H54 (cell line): ENCODE data around the gene SDSL.

Experiments used
- DNase-seq: peaks from one replicate; pipeline ENCODE4 v3.0.0; 2011; ENCODE audit warnings: low spot score, mixed read lengths; ENCODE audit not compliant: insufficient read length
- FAIRE-seq: peaks from 3 replicates; lab custom pipeline; 2011; peaks lifted over from hg19 to GRCh38; lab: Jason Lieb, UNC
- POLR2A ChIP-seq: IDR thresholded peaks from 2 replicates; pipeline ENCODE4 v1.6.1; 2011; ENCODE audit warnings: low read depth, mild to moderate bottlenecking, low read length

The SDSL gene

GRCh38 chr12:113468365-113469223, 46.4 kb downstream of the SDSL start:
- FAIRE-seq (no peak), DNase-seq (no peak)
- TF ChIP-seq POLR2A = no peak

- no peak for DNase-seq
- TF ChIP-seq POLR2A = no peak
- no peak for FAIRE-seq
Measured at GRCh38 chr12:113469224-113469948, 47.2 kb downstream of the SDSL start.

DNA sequence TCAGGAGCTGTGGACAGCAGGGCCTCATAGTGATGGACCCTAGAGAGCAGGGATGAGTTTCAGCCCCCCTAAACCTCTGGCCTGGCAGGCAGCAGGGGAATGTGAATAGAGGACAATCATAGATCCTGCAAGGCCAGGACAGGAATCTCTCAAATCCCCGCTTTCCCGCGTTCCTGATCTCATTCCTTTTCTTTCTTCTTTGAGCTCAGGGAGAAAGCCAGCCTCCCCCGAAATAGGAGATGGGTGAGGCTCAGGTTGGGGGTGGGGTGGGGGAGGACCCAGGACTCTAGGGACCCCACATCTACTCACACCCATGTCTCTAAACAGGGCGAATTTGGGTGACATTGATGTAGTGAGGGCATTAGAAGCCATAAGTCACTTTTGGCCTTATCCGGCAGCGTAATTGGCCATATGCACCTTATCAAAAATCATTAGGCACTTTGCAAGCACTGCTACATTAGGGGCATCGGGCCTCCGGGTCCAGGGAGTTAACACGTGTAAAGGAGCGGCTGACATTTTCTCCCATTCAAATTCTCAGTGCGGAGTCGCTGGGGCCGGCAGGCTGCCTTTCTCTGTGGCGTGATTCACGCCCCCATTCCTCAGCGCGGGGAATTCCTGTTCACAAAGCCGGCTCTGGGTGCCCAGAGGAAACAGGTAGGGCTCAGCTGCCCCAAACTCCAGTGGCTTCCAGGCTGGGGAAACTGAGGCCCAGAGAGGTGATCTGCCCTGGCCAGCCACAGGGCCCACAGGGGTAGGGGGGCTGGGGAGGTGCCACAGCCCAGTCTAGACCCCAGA, 48.0 kb downstream of the SDSL start:
- TF ChIP-seq POLR2A = no peak
- FAIRE-seq (no peak), DNase-seq (no peak)

- DNase-seq = no peak
- FAIRE-seq = no peak
- TF ChIP-seq POLR2A = no peak
Measured at GRCh38 chr12:113470871-113471618, 48.9 kb downstream of the SDSL start.

DNA sequence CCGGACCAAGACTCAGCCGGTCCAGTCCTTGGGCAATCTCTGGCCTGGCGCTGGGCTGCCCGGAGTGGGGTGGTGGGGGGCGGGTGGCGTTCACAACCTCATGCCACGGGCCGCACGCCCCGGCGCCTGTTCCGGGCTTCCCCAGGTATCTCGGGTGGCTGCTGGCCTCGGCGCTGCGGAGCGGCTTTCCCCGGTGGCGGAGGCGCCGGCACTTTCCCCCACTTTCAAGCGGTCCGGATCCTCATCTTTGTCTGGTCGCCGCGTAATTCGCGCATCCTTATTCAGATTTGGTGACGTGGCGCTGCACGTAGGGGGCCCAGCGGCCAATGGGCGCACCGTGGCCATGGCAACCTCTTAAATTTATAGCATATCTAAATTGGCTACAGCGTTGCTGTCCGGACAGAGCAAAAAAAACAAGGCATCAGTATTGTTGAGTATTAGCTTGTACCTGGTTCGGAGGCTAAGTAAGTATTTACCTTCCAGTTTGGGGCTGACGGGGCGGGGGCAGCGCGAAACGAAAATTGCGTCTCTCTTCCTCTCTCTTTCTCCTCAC, 49.5 kb downstream of the SDSL start, which contains the start of gene LHX5:
Gene LHX5, minus strand, starts transcription at position 253 of the 553 bp plus-strand sequence. CDS start 373 bp downstream, outside the sequence.
- DNase-seq (no peak), FAIRE-seq (no peak)
- TF ChIP-seq POLR2A = no peak

GRCh38 chr12:113472191-113473121, 50.3 kb downstream of the SDSL start:
- no peak for TF ChIP-seq POLR2A
- DNase-seq (no peak), FAIRE-seq (no peak)

- no peak for TF ChIP-seq POLR2A
- FAIRE-seq = no peak
- DNase-seq = no peak
Measured at GRCh38 chr12:113473400-113473799, 51.2 kb downstream of the SDSL start.

GRCh38 chr12:113473942-113474341, 51.8 kb downstream of the SDSL start:
- no peak for TF ChIP-seq POLR2A
- DNase-seq (peak; percentile 48), FAIRE-seq (no peak)

DNA sequence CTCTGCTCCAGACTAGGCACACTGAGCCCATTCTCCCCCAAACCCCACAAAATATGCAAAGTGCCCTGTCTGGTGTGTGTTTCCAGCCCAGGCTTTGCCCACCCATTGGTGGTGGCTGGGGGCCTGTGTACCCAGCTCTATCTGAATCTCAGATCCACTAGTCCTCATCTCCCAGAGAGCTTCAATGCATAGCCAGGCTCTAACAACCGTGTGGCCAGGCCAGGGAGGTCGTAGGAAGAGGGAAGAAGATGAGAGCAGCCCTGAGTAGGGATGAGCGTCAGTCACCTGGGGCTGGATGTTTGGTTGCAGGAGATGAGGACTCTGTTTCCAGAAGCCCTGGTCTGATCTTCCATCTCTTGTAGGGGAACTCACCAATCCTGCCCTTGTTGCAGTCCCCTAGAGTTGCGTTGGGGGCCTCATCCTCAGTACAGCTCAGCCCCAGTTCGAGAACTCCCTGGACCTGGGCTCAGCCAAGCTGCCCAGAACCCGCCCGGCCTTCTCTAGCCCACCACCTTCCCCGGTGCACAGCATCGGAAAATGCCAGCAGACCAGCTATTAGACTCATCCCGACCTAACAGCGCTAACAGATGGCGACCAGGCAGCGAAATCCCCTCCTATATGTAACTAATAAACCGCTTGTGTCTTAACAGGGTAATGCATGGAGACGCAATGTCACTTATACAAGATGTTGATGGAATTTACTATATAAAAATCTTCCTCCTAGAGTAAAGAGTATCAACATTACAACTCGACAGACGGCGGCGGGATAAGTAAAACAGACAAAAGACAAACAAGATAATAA, 52.7 kb downstream of the SDSL start:
- FAIRE-seq = no peak

GRCh38 chr12:113475451-113476175, 53.4 kb downstream of the SDSL start:
- DNase-seq = no peak
- FAIRE-seq = no peak
- TF ChIP-seq POLR2A = no peak

More for the DNA sequence above, 52.7 kb downstream of the SDSL start:
- TF ChIP-seq POLR2A = no peak
- no peak for DNase-seq
